Hepatocyte (in vitro differentiated cells): ENCODE data around the gene CD27.

Experiments used
- EZH2 ChIP-seq: fragments of 200-600 bp; sonication (generic); IDR thresholded peaks from 2 replicates; pipeline ENCODE4 v1.6.1; 2016; ENCODE audit warnings: antibody characterized with exemption, mild to moderate bottlenecking, borderline replicate concordance
- TF ChIP-seq, protein P1 (sequence below): fragments of 200-600 bp; sonication (generic); IDR thresholded peaks from 2 replicates; pipeline ENCODE4 v1.5.1; 2016; ENCODE audit warnings: antibody characterized with exemption, mild to moderate bottlenecking; ENCODE audit not compliant: poor library complexity

DNA sequence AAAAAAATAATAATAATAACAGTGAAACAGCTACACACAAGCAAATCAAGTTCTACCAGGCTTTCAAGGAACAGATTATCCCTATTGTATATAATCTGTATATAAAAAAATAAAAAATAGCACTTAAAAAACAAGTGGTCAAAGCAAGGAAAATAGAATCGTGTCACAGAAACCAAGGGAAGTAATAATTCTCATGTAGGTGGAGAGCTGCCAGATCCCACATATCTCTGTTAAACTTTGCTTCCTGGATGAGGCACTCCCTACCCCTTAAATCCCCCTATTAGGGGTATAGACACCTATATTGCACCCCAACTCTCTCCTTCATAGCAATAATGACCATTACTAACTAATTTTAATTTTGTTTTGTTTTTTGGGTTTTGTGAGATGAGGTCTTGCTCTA is 4.4 kb upstream of the CD27 start:
- TF ChIP-seq, protein P1, sequence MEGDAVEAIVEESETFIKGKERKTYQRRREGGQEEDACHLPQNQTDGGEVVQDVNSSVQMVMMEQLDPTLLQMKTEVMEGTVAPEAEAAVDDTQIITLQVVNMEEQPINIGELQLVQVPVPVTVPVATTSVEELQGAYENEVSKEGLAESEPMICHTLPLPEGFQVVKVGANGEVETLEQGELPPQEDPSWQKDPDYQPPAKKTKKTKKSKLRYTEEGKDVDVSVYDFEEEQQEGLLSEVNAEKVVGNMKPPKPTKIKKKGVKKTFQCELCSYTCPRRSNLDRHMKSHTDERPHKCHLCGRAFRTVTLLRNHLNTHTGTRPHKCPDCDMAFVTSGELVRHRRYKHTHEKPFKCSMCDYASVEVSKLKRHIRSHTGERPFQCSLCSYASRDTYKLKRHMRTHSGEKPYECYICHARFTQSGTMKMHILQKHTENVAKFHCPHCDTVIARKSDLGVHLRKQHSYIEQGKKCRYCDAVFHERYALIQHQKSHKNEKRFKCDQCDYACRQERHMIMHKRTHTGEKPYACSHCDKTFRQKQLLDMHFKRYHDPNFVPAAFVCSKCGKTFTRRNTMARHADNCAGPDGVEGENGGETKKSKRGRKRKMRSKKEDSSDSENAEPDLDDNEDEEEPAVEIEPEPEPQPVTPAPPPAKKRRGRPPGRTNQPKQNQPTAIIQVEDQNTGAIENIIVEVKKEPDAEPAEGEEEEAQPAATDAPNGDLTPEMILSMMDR, result no peak
- TF ChIP-seq EZH2, result no peak
